Activated CD4-positive, alpha-beta T cell treated with anti-CD3 and anti-CD28 coated beads, Interleukin-2, amount 10 ng/mL, durations not matched to agents 7 days and 5 days (primary cell): ENCODE measurements around the gene RAC3. TPM values are rescaled to one million over a fixed set of nuclear protein-coding genes. Genes with fewer than 3 reads are reported as not detected.
A peak's percentile ranks its signal among the peaks of the same experiment; 100 is the strongest.

Experiments used
- CTCF ChIA-PET: fragments of 350-600 bp; sonication (Branson Sonifier 250); formaldehyde crosslinking; loops from one replicate; lab custom pipeline; 2021; ENCODE audit warnings: antibody characterized with exemption; lab: Charles Lee
- POLR2A ChIA-PET: fragments of 350-600 bp; sonication (Branson Sonifier 250); formaldehyde crosslinking; loops from one replicate; lab custom pipeline; 2021; ENCODE audit warnings: antibody characterized with exemption; lab: Charles Lee
- DNase-seq: peaks from one replicate; pipeline ENCODE4 v3.0.0-alpha.2; 2020
- H3K27ac Mint-ChIP-seq: one replicate; pipeline ENCODE4 v1.8.0; 2021; ENCODE audit warnings: mild to moderate bottlenecking, moderate library complexity, mixed read lengths
- H3K27me3 Mint-ChIP-seq: one replicate; pipeline ENCODE4 v1.8.0; 2021; ENCODE audit warnings: mixed read lengths
- H3K36me3 Mint-ChIP-seq: one replicate; pipeline ENCODE4 v1.8.0; 2021; ENCODE audit warnings: low read depth, mixed read lengths
- H3K4me1 Mint-ChIP-seq: one replicate; pipeline ENCODE4 v1.8.0; 2021; ENCODE audit warnings: mixed read lengths
- H3K4me3 Mint-ChIP-seq: one replicate; pipeline ENCODE4 v1.8.0; 2021; ENCODE audit warnings: mild to moderate bottlenecking, moderate library complexity, mixed read lengths
- H3K9me3 Mint-ChIP-seq: one replicate; pipeline ENCODE4 v1.8.0; 2021; ENCODE audit warnings: mixed read lengths
- total RNA-seq, 2 experiments: library from RNA; stranded (reverse); gene quantifications; one replicate each; pipeline ENCODE4 v1.2.3, GENCODE V29; 2021

The RAC3 gene
- total RNA-seq, 2 experiments from 2014 or later = 12.2 to 13.7 TPM

DNA sequence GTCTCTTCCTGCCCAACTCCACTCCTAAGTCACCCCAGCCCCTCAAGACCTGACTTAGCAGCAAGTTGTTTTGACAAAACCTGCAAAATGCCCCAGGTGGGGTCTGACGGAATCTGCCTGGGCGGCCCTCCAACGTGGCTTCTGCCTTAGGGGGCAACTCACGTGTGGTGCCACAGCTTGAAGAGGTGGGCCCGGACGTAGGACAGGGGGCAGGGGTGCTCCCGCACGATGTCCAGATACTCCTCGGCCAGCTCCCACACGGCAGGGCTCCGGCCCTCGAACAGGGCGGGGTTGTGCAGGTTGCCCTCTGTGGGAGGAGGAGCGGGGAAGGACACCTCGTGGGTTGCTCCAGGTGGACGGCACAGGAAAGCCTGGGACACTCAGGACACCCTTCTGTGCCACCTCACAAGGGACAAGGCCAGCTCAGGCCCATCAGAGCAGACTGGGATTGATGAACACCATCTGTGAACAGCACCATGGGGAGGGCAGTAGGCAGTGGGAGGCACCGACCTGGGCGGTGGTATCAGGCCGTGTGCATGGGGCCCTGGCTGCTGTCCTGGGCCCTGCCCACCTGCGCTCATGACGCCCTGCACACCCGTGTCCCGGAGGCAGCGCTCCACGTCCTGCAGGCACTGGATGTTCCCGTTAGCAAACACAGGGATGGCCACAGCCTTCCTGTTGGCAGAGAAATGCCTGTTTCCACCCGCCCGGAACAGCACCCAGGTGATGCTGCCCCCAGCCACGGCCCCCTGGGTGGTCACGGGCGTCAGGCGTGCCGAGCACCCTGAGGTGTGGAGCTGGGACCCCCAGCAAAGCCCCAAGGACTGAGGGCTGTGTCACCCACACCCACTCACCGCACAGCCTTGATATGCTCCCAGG lies 29.8 kb downstream of the RAC3 start:
- H3K4me3 Mint-ChIP-seq = no peak overlapping the region
- H3K36me3 Mint-ChIP-seq = peaks cover 3% of the 10 kb centered on the region
- H3K27me3 Mint-ChIP-seq = no peaks in the 10 kb centered on the region
- H3K9me3 Mint-ChIP-seq = no peaks in the 10 kb centered on the region
- POLR2A ChIA-PET = no interaction called here
- peaks cover 8% of the 10 kb centered on the region for H3K4me1 Mint-ChIP-seq
- CTCF ChIA-PET = interaction anchor here (0.5 kb wide), 1 partner anchor 84 kb away, joined by 3 read pairs; no protein-coding TSS in a partner anchor
- H3K27ac Mint-ChIP-seq = no peak overlapping the region
- DNase-seq = no peak

DNA sequence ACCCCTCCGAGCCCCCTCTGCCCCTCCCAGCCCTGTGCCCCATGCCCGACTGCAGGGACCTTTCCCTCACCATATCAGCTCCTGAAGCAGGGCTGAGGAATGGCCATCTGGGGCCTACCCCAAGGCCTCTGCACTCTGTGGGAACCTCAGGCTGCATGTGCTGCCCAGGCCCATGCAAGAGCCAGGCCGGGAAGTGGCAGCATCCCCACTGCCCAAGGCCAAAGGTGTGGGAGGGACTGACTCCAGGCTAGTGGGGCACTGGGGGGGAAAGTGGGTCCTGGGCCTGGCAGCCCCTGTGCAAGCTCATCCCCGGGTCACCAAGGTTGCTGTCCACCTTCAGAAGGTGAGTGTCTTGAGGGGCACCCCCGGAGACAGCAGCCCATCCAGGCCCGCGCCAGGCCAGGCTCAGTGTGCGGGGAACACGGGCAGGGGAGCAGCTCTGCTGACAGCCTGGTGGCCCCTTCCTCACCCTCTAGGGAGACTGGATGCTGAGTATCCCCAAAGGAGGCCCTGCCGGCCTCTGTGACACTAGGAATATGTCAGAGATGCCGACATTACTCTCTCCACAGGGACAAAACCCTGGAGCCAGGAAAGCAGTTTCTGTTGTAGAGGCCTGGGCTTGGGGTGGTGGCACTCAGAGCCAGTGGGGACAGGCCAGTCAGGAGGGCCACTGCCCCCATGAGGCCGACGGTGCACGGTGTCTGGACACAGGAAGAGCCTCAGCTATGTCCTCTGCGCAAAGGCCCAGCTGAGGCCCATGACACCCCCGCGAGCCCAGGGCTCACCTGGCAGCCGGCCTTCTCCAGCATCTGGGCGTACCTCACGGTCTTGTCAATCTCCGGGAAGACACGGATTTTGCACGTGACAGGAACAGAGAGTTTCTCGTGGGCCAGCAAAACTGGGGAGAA lies 30.9 kb downstream of the RAC3 start:
- DNase-seq = no peak
- no peaks in the 10 kb centered on the region for H3K27me3 Mint-ChIP-seq
- H3K36me3 Mint-ChIP-seq = peaks cover 3% of the 10 kb centered on the region
- ChIA-PET CTCF (no interaction called here), POLR2A (no interaction called here)
- no peak overlapping the region for H3K4me3 Mint-ChIP-seq
- peaks cover 11% of the 10 kb centered on the region for H3K4me1 Mint-ChIP-seq
- H3K27ac Mint-ChIP-seq = no peak overlapping the region
- no peaks in the 10 kb centered on the region for H3K9me3 Mint-ChIP-seq

DNA sequence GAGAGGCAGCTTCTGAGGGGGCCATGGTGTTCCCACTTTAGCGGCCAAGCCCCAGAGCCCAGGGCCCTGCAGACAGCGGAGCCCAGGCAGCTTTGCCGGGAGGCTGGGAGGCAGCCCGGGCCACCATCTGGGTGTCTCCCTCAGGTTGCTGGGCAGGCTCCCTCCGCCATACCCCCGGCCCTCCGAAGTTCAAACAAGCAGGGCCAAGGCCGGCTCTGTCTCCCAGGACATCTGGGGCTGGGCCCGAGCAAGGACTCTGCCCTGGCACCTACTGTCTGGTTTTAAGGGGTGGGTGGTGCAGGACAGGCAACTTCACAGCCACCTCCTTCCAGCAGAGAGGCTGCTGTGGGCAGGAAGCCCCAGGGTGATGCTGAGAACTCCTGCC lies 31.5 kb downstream of the RAC3 start:
- no peak for DNase-seq
- peaks cover 3% of the 10 kb centered on the region for H3K36me3 Mint-ChIP-seq
- no peaks in the 10 kb centered on the region for H3K27me3 Mint-ChIP-seq
- ChIA-PET CTCF (interaction anchor here (0.9 kb wide), 1 partner anchor 96 kb away, joined by 3 read pairs; no protein-coding TSS in a partner anchor), POLR2A (no interaction called here)
- H3K9me3 Mint-ChIP-seq = no peaks in the 10 kb centered on the region
- peaks cover 11% of the 10 kb centered on the region for H3K4me1 Mint-ChIP-seq
- H3K4me3 Mint-ChIP-seq = no peak overlapping the region
- H3K27ac Mint-ChIP-seq = no peak overlapping the region

GRCh38 chr17:82063424-82064415 lies 32.2 kb downstream of the RAC3 start:
- POLR2A ChIA-PET = no interaction called here
- Mint-ChIP-seq H3K9me3 (no peaks in the 10 kb centered on the region), H3K4me3 (peak overlapping the region; percentile 65), H3K27ac (peak overlapping the region; percentile 69), H3K27me3 (no peaks in the 10 kb centered on the region), H3K4me1 (peaks cover 11% of the 10 kb centered on the region), H3K36me3 (peaks cover 3% of the 10 kb centered on the region)
- CTCF ChIA-PET = interaction anchor here (0.9 to 2.0 kb wide), 2 partner anchors 10 to 97 kb away, joined by 3 to 7 read pairs; no protein-coding TSS in a partner anchor
- no peak for DNase-seq

DNA sequence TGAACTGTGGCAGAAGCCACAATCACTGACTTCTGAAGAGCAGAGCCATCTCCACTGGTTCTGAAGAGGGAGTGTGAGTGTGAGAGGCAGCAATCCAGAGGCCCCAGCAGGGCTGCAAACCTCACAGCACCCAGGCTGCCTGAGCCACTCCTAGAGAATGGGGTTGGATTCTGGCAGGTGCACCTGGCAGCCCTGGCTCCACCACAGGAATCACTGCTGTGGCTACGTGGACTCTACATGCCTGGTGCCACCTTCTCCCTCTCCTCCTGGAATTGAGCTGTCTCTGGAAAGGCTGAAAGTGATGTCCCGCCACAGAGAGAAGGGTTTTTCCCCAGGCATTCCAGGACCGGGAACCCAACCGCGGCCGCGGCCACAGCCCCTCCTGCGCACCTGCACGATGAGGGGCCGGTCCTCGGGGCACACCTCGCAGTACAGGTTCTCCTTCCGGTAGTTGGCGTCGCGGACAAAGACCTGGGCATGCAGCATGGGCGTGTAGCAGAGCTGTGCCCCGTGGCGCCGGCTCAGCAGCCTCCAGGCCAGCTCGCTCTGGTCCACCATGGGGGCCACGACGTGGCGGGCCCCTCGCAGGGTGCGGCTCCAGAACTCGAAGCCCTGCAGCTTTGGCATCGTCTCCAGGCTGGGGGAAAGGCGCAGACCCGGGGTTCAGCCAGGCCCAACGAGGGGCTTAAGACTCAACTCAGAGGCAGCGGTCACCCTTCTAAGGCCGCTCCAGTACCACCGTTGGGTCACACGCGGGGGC lies 33.1 kb downstream of the RAC3 start:
- ChIA-PET POLR2A (no interaction called here), CTCF (interaction anchor here (0.9 to 2.0 kb wide), 2 partner anchors 11 to 34 kb away, joined by 3 to 7 read pairs; no protein-coding TSS in a partner anchor)
- Mint-ChIP-seq H3K27me3 (no peaks in the 10 kb centered on the region), H3K9me3 (no peaks in the 10 kb centered on the region), H3K4me3 (peak overlapping the region; percentile 65), H3K27ac (peak overlapping the region; percentile 69), H3K36me3 (peaks cover 3% of the 10 kb centered on the region), H3K4me1 (peaks cover 11% of the 10 kb centered on the region)
- DNase-seq = no peak

- H3K4me1 Mint-ChIP-seq = peaks cover 11% of the 10 kb centered on the region
- peak; percentile 29 for DNase-seq
- peak overlapping the region; percentile 65 for H3K4me3 Mint-ChIP-seq
- H3K36me3 Mint-ChIP-seq = peaks cover under 1% of the 10 kb centered on the region
- no peaks in the 10 kb centered on the region for H3K9me3 Mint-ChIP-seq
- peak overlapping the region; percentile 69 for H3K27ac Mint-ChIP-seq
- H3K27me3 Mint-ChIP-seq = no peaks in the 10 kb centered on the region
- ChIA-PET POLR2A (no interaction called here), CTCF (interaction anchor here (0.9 to 2.0 kb wide), 2 partner anchors 12 to 35 kb away, joined by 3 to 7 read pairs; no protein-coding TSS in a partner anchor)
Observed at GRCh38 chr17:82065193-82065637, 33.7 kb downstream of the RAC3 start.

DNA sequence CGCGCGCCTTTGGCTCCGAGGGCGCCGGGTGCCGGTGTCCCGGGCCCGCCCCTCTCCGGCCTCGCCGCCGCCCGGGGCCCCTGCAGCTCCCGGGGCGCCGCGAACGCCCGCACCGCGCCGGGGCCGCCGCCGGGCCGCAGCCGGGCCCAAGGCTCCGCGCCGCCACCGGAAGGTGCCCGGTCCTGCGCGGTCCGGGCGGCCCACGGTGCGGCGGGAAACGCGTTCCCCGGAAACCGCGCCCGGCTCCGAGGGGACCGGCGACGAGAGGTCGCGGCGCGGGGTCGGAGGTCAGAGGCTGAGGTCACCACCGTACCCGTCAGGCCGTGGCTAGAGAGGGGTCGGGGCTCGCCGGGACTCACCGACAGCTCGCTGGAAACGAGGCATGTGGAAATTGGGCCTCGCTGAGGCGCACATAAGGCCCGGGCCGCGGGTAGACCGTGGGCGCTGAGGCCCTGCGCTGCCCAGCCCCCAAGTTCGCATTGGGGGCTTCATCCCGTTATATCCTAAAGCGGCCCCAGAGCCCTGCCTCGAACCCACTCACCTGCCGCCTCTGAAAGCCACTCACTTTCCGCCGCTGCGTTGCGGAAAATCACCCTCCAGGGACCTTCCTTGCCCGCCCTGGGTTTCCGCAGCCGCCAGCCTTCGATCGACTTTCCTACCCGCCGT lies 34.3 kb downstream of the RAC3 start, which contains the start of gene DUS1L:
TSS of gene DUS1L (minus strand) at position 167 of the 666 bp plus-strand sequence. CDS start 745 bp downstream, outside the sequence.
- no peaks in the 10 kb centered on the region for H3K36me3 Mint-ChIP-seq
- POLR2A ChIA-PET = no interaction called here
- H3K27me3 Mint-ChIP-seq = no peaks in the 10 kb centered on the region
- CTCF ChIA-PET = interaction anchor here (0.8 to 1.2 kb wide), 2 partner anchors 9 to 28 kb away, joined by 3 to 5 read pairs; partner anchors contain the start of gene DCXR
- peak within 1 kb of the TSS; percentile 85 for H3K4me3 Mint-ChIP-seq
- DNase-seq = peak; percentile 67
- H3K4me1 Mint-ChIP-seq = peaks cover 11% of the 10 kb centered on the region
- H3K9me3 Mint-ChIP-seq = no peaks in the 10 kb centered on the region
- peak within 1 kb of the TSS; percentile 93 for H3K27ac Mint-ChIP-seq

- H3K36me3 Mint-ChIP-seq = no peaks in the 10 kb centered on the region
- peaks cover 6% of the 10 kb centered on the region for H3K4me1 Mint-ChIP-seq
- H3K9me3 Mint-ChIP-seq = no peaks in the 10 kb centered on the region
- H3K27ac Mint-ChIP-seq = no peak overlapping the region
- POLR2A ChIA-PET = no interaction called here
- CTCF ChIA-PET = no interaction called here
- no peak overlapping the region for H3K4me3 Mint-ChIP-seq
- H3K27me3 Mint-ChIP-seq = peaks cover 2% of the 10 kb centered on the region
- no peak for DNase-seq
Observed at GRCh38 chr17:82070611-82071010, 39.1 kb downstream of the RAC3 start.

GRCh38 chr17:82072827-82073226 lies 41.3 kb downstream of the RAC3 start:
- Mint-ChIP-seq H3K27ac (no peak overlapping the region), H3K36me3 (no peaks in the 10 kb centered on the region), H3K4me3 (no peak overlapping the region), H3K4me1 (no peaks in the 10 kb centered on the region), H3K27me3 (peaks cover 2% of the 10 kb centered on the region), H3K9me3 (no peaks in the 10 kb centered on the region)
- ChIA-PET CTCF (interaction anchor here (0.7 kb wide), 1 partner anchor 35 kb away, joined by 3 read pairs; the partner anchor contains the start of gene DCXR), POLR2A (interaction anchor here (0.7 kb wide), 1 partner anchor 130 kb away, joined by 5 read pairs; no protein-coding TSS in a partner anchor)
- DNase-seq = no peak

DNA sequence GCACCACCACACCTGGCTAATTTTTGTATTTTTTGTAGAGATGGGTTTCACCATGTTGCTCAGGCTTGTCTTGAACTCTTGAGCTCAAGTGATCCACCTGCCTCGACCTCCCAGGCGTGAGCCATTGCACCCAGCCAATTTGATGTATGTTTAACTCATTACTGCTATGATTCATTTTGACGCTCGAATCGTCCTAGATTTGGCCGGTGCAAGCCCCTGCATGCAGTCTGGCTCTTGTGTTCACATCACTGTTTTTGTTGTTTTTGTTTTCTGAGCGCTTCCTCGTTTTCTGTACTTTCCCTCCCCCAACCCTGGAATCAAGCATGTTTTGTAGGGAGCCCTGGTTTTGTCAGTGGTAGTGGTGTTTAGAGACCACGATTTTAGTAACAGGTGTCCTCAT lies 42.0 kb downstream of the RAC3 start:
- Mint-ChIP-seq H3K36me3 (peaks cover 4% of the 10 kb centered on the region), H3K27me3 (peaks cover 2% of the 10 kb centered on the region), H3K27ac (no peak overlapping the region), H3K9me3 (no peaks in the 10 kb centered on the region), H3K4me3 (no peak overlapping the region), H3K4me1 (no peaks in the 10 kb centered on the region)
- DNase-seq = no peak
- POLR2A ChIA-PET = interaction anchor here (0.7 kb wide), 1 partner anchor 129 kb away, joined by 5 read pairs; no protein-coding TSS in a partner anchor
- CTCF ChIA-PET = interaction anchor here (0.7 kb wide), 1 partner anchor 36 kb away, joined by 3 read pairs; the partner anchor contains the start of gene DCXR
